ENCODE measurements around the gene JAKMIP2.
"Not testable (repeated sequence)": the region's sequence is repeated elsewhere in the genome, so short reads cannot be mapped to it uniquely, and the experiment has no call there.

The JAKMIP2 gene

GRCh38 chr5:147644460-147644859 lies 138.1 kb downstream of the JAKMIP2 start:
- DNase-seq, result no peak

DNA sequence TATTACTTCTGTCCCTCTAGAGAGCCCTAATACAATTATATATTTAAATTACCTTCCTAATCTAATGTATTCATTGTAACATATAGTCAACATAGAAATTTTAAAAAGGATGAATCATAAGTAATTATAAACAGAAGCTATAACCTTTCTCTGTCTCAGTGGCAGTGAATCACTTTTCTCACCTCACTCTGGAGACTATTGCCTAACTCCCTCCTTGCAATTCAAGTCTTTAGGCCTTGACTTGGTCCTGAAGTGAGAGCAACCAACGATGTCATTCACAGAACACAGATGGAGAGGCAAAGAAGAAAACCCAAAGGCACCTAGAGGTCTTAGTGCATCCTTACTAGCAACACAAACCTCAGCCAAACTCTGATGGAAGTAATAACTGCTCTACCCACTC lies 139.4 kb downstream of the JAKMIP2 start:
- DNase-seq, result no peak

- no peak for DNase-seq
Observed at GRCh38 chr5:147642666-147643065, 139.9 kb downstream of the JAKMIP2 start.

DNA sequence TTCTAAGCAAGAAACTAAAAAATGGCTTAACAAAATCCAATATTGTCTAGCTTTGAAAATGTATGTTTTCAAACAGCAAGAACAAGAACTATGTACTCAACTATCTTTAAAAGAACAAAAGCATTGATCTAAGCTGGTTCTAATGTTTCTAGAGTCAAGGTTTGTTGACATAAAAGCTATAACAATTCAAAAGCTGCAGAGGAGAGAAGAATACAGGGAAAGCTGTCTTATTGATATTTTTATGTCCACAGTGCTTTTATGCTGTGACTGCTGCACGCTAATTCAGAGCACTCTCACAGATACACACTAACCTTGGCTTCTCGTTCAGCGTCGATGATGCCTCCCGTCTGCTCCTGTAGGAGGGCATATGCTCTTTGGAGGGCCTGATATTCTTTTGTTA lies 143.2 kb downstream of the JAKMIP2 start:
- DNase-seq, result no peak

DNA sequence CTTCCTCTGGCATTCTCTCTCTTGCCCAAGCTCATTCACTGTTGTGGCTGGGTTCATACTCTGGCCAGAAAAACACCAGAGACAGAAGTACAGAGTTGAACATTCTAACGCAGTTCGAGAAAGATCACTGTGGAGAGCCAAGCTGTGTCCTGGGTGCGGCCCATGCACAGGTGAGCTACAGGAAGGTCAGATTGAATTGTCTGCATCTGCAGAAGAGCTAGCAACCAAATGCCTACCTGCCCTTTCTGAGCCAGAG lies 145.9 kb downstream of the JAKMIP2 start:
- no peak for DNase-seq

DNA sequence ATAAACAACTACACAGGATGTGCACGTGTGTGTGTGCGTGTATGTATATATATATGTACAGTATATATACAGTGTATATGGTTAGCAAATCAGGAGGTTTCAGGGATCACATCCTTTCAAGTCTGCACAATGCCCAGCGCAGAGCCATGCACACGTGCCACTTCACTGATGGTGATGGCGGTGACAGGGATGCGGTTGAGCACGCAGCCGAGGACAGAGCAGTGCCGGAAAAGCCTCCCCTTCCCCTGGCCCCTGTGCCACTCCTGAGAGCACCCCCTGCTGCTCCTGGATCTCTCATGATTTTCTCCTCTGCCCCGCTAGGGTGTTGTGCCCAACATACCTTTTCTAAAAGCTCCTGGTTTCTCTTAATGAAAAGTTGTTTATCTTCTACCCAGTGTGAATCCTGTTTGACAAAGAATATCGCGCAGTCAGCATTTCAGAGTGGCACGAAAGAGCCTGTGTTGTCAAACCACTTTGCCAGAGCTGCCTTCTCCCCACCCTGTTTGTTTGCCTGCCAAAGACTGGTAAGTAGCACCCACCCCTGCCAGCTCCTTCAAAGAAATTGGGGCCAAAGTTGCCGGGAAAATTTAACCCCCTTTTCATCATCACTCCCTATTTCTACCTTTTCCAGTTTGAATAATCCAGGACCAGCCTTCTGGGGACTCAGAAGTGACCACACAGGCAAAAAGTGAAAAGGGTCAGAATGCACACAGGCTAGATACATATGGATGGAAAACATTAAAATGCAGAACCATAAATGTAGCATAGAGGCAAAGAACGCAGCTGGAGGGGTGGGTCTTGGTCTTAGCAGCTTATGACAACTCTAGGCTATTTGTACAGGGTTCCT lies 146.4 kb downstream of the JAKMIP2 start:
- DNase-seq, result no peak

DNA sequence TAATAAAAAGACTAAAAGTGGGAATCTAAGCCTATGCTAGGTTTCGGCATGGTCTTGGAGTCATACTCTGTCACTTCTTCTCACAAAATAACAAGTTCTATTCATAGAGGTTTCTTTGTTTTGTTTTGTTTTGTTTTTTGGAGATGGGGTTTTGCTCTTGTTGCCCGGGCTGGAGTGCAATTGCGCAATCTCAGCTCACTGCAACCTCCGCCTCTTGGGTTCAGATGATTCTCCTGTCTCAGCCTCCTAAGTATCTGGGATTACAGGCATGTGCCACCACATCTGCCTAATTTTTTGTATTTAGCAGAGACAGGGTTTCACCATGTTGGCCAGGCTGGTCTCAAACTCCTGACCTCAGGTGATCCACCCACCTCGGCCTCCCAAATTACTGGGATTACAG lies 147.1 kb downstream of the JAKMIP2 start:
- DNase-seq, result not testable (repeated sequence)

DNA sequence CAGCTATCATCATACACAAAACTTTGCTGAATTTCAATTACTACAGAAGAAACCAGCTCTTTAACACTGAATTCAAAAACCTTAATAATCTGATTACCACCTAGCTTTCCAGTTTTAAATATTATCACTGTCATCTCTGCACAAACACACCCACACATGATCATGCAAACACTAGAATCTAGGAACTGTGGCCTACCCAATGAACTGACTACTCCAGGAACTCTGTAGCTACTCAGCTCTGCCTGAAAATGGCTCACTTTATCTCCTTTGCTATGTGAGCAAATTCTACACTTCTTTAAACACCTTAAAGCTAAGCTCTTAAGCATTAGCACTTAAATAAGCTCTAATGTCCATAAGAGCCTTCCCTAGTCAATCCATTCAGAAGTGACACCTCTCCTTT lies 149.4 kb downstream of the JAKMIP2 start:
- DNase-seq, result no peak

- no peak for DNase-seq
Observed at GRCh38 chr5:147631428-147632003, 151.0 kb downstream of the JAKMIP2 start.

GRCh38 chr5:147629196-147629595 lies 153.3 kb downstream of the JAKMIP2 start:
- no peak for DNase-seq

GRCh38 chr5:147628058-147628895 lies 154.3 kb downstream of the JAKMIP2 start:
- DNase-seq, result peak; percentile 45 to 50

GRCh38 chr5:147626464-147626863 lies 156.1 kb downstream of the JAKMIP2 start:
- DNase-seq, result no peak

DNA sequence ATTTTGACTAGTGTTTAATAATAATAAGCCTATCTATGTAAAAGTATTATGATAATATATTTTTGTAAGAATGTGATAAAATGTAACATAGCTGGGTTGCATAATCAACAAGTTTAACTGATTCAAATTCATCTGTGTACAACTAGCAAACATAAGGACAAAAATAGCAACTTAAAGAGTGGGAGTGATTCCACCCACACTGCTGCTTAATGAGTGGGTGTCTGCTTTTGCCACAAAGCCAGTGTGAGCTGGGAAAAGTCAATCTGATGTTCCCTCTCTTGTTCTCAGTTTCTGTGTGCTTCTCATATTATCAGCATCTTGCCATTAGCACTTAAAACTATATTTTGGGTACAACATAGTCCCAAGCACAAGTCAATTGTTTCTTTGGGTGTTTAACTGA lies 161.5 kb downstream of the JAKMIP2 start:
- DNase-seq, result no peak

GRCh38 chr5:147619281-147619878 lies 163.1 kb downstream of the JAKMIP2 start:
- no peak for DNase-seq

- no peak for DNase-seq
Observed at GRCh38 chr5:147617711-147618350, 164.7 kb downstream of the JAKMIP2 start.

- no peak for DNase-seq
Observed at GRCh38 chr5:147617191-147617606, 165.3 kb downstream of the JAKMIP2 start.

DNA sequence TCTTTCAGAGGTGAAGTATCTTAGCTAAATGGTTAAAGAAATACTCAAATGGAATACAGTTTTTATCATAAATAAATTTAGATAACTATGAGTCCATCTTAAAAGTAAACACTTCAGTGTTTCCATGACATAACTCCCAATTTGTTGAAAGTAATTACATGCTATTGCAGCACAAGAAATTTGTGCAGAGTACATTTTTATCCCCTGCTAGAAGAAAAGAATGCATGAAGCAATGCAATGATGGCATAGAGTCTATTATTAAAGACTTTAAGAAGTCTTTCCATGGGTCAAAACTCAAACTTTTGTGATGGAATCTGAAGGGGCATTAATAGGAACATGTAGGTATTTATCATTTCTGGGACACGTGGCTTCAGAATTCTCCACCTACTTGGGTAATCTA lies 166.1 kb downstream of the JAKMIP2 start:
- no peak for DNase-seq

DNA sequence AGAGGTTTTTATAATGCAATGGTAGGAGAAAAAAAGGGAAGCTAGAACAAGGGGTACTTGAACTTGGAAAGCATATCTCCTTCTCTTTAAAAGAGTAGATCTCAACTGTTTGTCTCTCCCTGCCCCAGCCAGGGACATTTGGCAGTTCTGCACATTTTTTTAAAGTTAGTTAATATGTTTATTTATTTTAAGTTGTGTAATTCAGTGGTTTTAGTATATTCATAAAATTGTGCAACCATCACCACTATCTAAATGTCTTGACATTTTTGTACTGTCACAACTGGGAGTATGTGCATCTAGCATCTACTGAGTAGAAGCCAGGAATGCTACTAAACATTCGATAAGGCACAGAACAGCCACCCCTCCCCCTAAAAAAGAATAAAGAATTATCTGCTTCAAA lies 169.2 kb downstream of the JAKMIP2 start:
- DNase-seq, result no peak

DNA sequence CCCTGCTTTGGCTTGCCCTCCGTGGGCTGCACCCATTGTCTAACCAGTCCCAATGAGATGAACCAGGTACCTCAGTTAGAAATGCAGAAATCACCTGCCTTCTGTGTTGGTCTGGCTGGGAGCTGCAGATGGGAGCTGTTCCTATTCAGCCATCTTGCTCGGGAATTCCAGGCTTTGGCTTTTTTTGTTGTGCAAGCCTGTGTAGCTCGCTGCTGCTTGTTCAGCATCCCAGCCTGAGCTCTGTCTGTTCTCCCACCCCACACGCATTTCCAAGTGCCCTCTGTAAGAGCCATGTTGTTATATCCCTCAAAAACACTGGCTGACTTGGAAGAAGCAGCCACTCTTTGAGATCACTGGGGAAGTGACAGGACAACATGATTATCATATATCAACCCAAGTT lies 171.0 kb downstream of the JAKMIP2 start:
- DNase-seq, result no peak

DNA sequence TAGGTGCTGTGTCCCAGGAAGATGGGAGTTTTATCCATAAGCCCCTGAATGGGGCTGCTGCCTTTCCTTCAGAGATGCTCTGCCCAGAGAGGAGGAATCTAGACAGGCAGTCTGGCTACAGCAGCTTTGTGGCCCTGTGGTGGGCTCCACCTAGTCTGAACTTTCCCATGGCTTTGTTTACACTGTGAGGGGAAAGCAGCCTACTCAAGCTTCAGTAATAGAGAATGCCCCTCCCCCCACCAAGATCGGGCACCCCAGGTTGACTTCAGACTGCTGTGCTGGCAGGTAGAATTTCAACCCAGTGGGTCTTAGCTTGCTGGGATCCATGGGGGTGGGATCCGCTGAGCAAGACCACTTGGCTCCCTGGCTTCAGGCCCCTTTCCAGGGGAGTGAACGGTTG lies 171.7 kb downstream of the JAKMIP2 start:
- no peak for DNase-seq

DNA sequence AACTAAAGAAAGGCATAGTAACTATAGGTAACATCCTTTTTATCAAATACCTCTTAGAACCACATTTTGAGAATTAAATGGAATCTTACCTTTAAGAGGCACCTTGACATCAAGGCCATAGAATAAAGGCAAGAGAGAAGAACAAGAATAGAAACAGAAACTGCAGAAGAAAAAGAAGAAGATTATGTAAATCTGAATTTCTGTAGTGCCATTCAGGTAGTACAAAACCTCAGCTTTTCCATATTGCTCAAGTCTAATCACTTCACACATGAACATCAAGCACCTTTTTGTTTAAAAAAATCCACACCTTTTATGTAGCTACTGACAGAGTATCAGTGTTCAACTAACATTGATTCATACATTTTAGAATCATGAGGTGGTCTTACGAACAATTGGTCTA lies 180.9 kb downstream of the JAKMIP2 start:
- no peak for DNase-seq

DNA sequence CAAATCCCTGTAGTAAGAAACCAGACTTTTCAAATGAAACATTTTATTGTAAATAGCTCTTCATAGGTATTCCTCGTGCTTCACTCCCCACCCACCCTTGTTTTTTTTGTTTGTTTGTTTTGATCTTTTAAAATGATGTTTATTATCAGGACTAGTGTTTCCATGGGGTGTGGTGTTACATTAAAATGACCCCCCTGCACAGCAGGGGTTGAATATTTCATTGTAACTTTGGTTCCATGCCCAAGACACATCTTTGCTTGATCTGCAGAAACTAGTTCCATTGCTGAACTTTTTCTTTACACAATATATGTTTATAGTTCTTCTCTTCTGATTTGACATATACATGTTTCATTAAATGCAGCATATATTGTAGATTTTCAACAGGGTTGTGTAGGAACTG lies 191.4 kb downstream of the JAKMIP2 start:
- DNase-seq, result no peak

GRCh38 chr5:147590096-147590495 lies 192.4 kb downstream of the JAKMIP2 start:
- DNase-seq, result no peak
